ENCODE measurements around the gene TIMP3. TPM values are rescaled to one million over a fixed set of nuclear protein-coding genes. Genes with fewer than 3 reads are reported as not detected.

The TIMP3 gene
- total and polyA plus RNA-seq, 3 donors from 2014 or later, result 200 to 214 (median 201) TPM

GRCh38 chr22:32905400-32905799 is 103.9 kb downstream of the TIMP3 start:
- no peaks in the 10 kb centered on the region for H3K4me1 ChIP-seq
- H3K9me3 ChIP-seq, result no peaks in the 10 kb centered on the region
- 67 to 97% methylated on average over 3 of the region's 3 CpGs for WGBS, 2 donors
- H3K27me3 ChIP-seq, result no peaks in the 10 kb centered on the region
- H3K4me3 ChIP-seq, result no peak overlapping the region
- TF ChIP-seq POLR2A (IDR thresholded peaks at IDR 0.05) (no peak), CTCF (IDR thresholded peaks at IDR 0.05) (no peak)
- no peaks in the 10 kb centered on the region for H3K36me3 ChIP-seq (ENCODE audit: low read depth, missing control alignments)
- no peak overlapping the region for H3K27ac ChIP-seq
- intact Hi-C loops (cut with DNase I; ENCODE audit: low total_unique reads), result no loop called here
- no peak for DNase-seq

- Histone ChIP-seq H3K36me3 (ENCODE audit: low read depth, missing control alignments) (no peaks in the 10 kb centered on the region), H3K4me3 (no peak overlapping the region), H3K9me3 (no peaks in the 10 kb centered on the region), H3K4me1 (no peaks in the 10 kb centered on the region), H3K27ac (no peak overlapping the region), H3K27me3 (no peaks in the 10 kb centered on the region)
- WGBS, 2 donors, result 78 to 79% methylated on average over 21 of the region's 21 CpGs
- intact Hi-C loops (cut with DNase I; ENCODE audit: low total_unique reads), result no loop called here
- DNase-seq, result no peak
- TF ChIP-seq CTCF (IDR thresholded peaks at IDR 0.05), result no peak
- no peak for TF ChIP-seq POLR2A (IDR thresholded peaks at IDR 0.05)
These were observed 108.3 kb downstream of the TIMP3 start for GRCh38 chr22:32909581-32910428.

GRCh38 chr22:32910429-32910772 is 108.9 kb downstream of the TIMP3 start:
- Histone ChIP-seq H3K9me3 (no peaks in the 10 kb centered on the region), H3K4me3 (no peak overlapping the region), H3K27me3 (no peaks in the 10 kb centered on the region), H3K4me1 (no peaks in the 10 kb centered on the region), H3K36me3 (ENCODE audit: low read depth, missing control alignments) (no peaks in the 10 kb centered on the region), H3K27ac (no peak overlapping the region)
- no peak for DNase-seq
- intact Hi-C loops (cut with DNase I; ENCODE audit: low total_unique reads), result no loop called here
- no peak for TF ChIP-seq POLR2A (IDR thresholded peaks at IDR 0.05)
- TF ChIP-seq CTCF (IDR thresholded peaks at IDR 0.05), result no peak
- WGBS, 2 donors, result 62 to 72% methylated on average over 6 of the region's 6 CpGs

- TF ChIP-seq CTCF (IDR thresholded peaks at IDR 0.05) (no peak), POLR2A (IDR thresholded peaks at IDR 0.05) (no peak)
- intact Hi-C loops (cut with DNase I; ENCODE audit: low total_unique reads), result no loop called here
- no peak overlapping the region for H3K27ac ChIP-seq
- no peak for DNase-seq
- no peaks in the 10 kb centered on the region for H3K4me1 ChIP-seq
- no peaks in the 10 kb centered on the region for H3K27me3 ChIP-seq
- H3K9me3 ChIP-seq, result no peaks in the 10 kb centered on the region
- H3K36me3 ChIP-seq (ENCODE audit: low read depth, missing control alignments), result no peaks in the 10 kb centered on the region
- no peak overlapping the region for H3K4me3 ChIP-seq
- WGBS, 2 donors, result 49 to 57% methylated on average over 9 of the region's 9 CpGs
These were observed 110.0 kb downstream of the TIMP3 start for GRCh38 chr22:32911503-32911902.
